HEK293T (cell line): ENCODE data around the gene PNLIP.

ENCODE experiments used
- ARNT ChIP-seq: fragments of 450-650 bp; IDR thresholded peaks from 2 replicates; pipeline ENCODE4 v1.6.1; 2017; ENCODE audit warnings: mild to moderate bottlenecking
- BHLHE40 ChIP-seq: fragments of 450-650 bp; IDR thresholded peaks from 2 replicates; pipeline ENCODE4 v1.6.1; 2016; ENCODE audit warnings: mild to moderate bottlenecking, moderate library complexity, borderline replicate concordance
- ELF4 ChIP-seq: fragments of 450-650 bp; IDR thresholded peaks from 2 replicates; pipeline ENCODE4 v1.6.1; 2017; ENCODE audit warnings: antibody characterized with exemption
- FOXA1 ChIP-seq: fragments of 450-650 bp; IDR thresholded peaks from 2 replicates; pipeline ENCODE4 v1.6.1; 2016; ENCODE audit warnings: mild to moderate bottlenecking
- FOXK2 ChIP-seq: fragments of 450-650 bp; IDR thresholded peaks from 2 replicates; pipeline ENCODE4 v1.6.1; 2016; ENCODE audit warnings: mild to moderate bottlenecking
- FOXM1 ChIP-seq: fragments of 450-650 bp; IDR thresholded peaks from 2 replicates; pipeline ENCODE4 v1.6.1; 2017; ENCODE audit warnings: mild to moderate bottlenecking, borderline replicate concordance
- HDGF ChIP-seq: fragments of 450-650 bp; IDR thresholded peaks from 2 replicates; pipeline ENCODE4 v1.6.1; 2017; ENCODE audit warnings: antibody characterized with exemption, borderline replicate concordance
- L3MBTL2 ChIP-seq: fragments of 450-650 bp; conservative IDR thresholded peaks from 2 replicates; pipeline ENCODE4 v1.6.1; 2016; ENCODE audit warnings: mild to moderate bottlenecking
- NFRKB ChIP-seq: fragments of 450-650 bp; IDR thresholded peaks from 2 replicates; pipeline ENCODE4 v1.6.1; 2016; ENCODE audit warnings: mild to moderate bottlenecking, moderate library complexity
- SP1 ChIP-seq: fragments of 450-650 bp; IDR thresholded peaks from 2 replicates; pipeline ENCODE4 v1.6.1; 2017
- SUZ12 ChIP-seq: fragments of 450-650 bp; IDR thresholded peaks from 2 replicates; pipeline ENCODE4 v1.6.1; 2016; ENCODE audit warnings: mild to moderate bottlenecking
- TARDBP ChIP-seq: fragments of 450-650 bp; IDR thresholded peaks from 2 replicates; pipeline ENCODE4 v1.6.1; 2016
- ZNF384 ChIP-seq: fragments of 450-650 bp; IDR thresholded peaks from 2 replicates; pipeline ENCODE4 v1.6.1; 2016
- TF ChIP-seq, protein P1 (sequence below): fragments of 450-650 bp; IDR thresholded peaks from 2 replicates; pipeline ENCODE4 v1.6.1; 2016

DNA sequence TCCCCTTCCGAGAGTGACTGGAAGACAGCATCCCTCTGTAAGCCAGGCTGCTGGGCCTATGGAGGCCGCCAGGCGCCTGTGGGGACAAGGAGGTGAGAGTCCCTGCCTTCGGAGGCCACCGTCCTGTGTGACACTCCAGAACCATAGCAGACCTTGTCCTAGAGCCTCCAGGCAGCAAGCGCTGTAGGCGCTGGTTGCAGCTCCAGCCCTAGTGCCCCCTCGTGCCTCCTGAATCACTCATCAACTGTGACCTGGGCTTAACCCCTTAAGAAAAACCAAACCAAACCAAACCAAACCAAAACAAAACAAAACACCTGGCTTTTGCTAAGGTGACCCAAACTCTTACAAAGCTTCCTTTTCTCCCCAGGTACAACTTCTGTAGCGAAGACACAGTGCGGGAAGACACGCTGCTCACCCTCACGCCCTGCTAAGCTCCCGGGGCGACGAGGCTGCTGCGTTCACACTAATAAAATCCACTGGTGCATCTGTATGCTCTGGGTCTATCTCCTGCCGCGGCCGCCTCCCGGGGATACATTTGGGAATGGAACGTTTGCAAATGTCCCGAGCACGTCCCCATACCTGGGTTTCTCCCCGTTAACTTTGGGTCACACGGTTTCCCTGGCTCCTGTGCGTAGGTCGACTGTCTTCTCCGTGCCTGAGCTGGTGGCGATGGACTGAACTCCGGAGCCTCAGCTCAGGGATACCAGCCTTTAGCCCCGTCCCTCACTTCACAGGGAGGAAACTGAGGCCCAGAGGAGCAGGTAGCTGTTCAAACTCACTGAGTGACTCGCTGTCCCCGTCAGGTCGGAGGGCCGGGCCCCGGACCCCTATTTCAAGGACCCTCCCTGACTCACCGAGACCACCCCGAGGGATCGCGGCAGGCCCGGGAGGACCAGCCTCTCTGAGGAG lies 63.2 kb downstream of the PNLIP start:
- TF ChIP-seq L3MBTL2: no peak; the same call in 1 of the 2 replicates
- no peak for TF ChIP-seq FOXA1
- TF ChIP-seq FOXM1: no peak
- TF ChIP-seq HDGF: no peak
- TF ChIP-seq TARDBP: no peak
- no peak for TF ChIP-seq SP1
- TF ChIP-seq ZNF384: no peak
- TF ChIP-seq ELF4: no peak
- no peak for TF ChIP-seq BHLHE40
- TF ChIP-seq SUZ12: no peak
- TF ChIP-seq, protein P1, sequence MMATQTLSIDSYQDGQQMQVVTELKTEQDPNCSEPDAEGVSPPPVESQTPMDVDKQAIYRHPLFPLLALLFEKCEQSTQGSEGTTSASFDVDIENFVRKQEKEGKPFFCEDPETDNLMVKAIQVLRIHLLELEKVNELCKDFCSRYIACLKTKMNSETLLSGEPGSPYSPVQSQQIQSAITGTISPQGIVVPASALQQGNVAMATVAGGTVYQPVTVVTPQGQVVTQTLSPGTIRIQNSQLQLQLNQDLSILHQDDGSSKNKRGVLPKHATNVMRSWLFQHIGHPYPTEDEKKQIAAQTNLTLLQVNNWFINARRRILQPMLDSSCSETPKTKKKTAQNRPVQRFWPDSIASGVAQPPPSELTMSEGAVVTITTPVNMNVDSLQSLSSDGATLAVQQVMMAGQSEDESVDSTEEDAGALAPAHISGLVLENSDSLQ: no peak
- TF ChIP-seq FOXK2: no peak
- TF ChIP-seq ARNT: no peak
- no peak for TF ChIP-seq NFRKB
